Measurements from ENCODE around the gene LARGE1.

DNA sequence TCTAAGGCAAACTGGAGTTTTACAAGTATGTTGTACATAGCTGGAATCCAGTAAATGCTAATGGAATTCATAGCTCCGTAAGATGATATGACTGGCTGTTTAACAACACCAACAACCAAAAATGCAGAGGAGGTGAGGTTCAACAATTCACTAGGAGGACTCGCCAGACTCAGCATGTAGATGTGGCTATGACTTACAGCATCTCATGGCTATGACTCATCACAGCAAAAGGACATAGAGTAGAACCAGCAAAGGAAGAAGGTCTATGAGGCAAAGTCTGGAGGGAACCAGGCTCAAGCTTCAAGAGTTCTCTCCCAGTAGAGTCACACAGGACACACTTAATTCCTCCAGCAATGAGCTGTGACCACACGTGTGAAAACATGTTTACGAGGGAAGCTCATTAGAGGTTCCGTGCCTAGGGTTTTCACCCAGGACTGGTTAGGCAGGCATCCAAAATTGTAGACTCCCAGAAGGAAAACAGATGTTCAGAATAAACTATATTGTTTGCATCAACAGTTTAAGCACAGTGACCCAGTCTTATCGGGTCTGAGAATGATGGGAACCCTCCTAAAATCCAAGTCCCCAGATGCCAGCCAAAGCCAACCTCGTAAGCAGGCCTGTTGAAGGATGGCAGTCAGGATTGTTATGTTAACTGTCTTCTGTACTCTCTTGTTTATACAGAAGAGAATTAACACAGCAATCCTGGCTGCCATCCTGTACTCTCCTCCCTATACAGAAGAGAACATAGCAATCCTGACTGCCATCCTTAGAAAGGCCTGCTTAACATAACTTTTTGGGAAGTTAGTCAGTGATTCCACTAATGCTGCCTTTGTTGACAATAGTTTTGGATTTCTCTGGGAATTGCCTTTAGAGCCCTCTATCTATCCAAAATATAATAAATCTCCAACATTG is 116.6 kb downstream of the LARGE1 start:
- TF ChIP-seq, protein P1, sequence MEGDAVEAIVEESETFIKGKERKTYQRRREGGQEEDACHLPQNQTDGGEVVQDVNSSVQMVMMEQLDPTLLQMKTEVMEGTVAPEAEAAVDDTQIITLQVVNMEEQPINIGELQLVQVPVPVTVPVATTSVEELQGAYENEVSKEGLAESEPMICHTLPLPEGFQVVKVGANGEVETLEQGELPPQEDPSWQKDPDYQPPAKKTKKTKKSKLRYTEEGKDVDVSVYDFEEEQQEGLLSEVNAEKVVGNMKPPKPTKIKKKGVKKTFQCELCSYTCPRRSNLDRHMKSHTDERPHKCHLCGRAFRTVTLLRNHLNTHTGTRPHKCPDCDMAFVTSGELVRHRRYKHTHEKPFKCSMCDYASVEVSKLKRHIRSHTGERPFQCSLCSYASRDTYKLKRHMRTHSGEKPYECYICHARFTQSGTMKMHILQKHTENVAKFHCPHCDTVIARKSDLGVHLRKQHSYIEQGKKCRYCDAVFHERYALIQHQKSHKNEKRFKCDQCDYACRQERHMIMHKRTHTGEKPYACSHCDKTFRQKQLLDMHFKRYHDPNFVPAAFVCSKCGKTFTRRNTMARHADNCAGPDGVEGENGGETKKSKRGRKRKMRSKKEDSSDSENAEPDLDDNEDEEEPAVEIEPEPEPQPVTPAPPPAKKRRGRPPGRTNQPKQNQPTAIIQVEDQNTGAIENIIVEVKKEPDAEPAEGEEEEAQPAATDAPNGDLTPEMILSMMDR (IDR thresholded peaks at IDR 0.05) = no peak
- TF ChIP-seq POLR2AphosphoS5 (IDR thresholded peaks at IDR 0.05; ENCODE audit: low read depth, low read length) = no peak
- TF ChIP-seq, protein P2, sequence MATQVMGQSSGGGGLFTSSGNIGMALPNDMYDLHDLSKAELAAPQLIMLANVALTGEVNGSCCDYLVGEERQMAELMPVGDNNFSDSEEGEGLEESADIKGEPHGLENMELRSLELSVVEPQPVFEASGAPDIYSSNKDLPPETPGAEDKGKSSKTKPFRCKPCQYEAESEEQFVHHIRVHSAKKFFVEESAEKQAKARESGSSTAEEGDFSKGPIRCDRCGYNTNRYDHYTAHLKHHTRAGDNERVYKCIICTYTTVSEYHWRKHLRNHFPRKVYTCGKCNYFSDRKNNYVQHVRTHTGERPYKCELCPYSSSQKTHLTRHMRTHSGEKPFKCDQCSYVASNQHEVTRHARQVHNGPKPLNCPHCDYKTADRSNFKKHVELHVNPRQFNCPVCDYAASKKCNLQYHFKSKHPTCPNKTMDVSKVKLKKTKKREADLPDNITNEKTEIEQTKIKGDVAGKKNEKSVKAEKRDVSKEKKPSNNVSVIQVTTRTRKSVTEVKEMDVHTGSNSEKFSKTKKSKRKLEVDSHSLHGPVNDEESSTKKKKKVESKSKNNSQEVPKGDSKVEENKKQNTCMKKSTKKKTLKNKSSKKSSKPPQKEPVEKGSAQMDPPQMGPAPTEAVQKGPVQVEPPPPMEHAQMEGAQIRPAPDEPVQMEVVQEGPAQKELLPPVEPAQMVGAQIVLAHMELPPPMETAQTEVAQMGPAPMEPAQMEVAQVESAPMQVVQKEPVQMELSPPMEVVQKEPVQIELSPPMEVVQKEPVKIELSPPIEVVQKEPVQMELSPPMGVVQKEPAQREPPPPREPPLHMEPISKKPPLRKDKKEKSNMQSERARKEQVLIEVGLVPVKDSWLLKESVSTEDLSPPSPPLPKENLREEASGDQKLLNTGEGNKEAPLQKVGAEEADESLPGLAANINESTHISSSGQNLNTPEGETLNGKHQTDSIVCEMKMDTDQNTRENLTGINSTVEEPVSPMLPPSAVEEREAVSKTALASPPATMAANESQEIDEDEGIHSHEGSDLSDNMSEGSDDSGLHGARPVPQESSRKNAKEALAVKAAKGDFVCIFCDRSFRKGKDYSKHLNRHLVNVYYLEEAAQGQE (IDR thresholded peaks at IDR 0.05; ENCODE audit: insufficient read depth in 1 of 2, low read depth in 2 of 2, low read length in 1 of 2) = no peak
- no peak for TF ChIP-seq SIN3A (IDR thresholded peaks at IDR 0.05; ENCODE audit: borderline replicate concordance, insufficient read depth, low read depth, low read length)
- TF ChIP-seq TCF7L2 (IDR thresholded peaks at IDR 0.05; ENCODE audit: low read depth, low read length) = no peak

Data from Panc1 (cell line).